ENCODE results near the gene KRT4.

DNA sequence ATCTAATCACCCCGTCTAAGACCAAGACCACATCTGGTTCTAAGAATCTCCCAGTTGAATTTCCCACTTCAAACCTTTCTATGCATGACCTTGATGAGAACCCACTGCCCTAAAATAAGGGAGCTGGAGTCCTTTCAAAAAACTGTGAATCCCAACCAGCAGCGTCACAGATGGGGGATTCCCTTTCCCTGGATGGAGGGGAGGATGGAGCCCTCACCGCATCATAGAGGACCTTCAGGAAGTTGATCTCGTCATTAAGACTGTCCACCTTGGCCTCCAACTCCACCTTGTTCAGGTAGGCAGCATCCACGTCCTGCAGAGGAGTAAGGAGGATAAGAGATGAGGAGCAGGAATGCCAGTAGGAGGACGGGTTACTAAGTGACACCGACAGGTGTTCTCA lies 4.8 kb downstream of the KRT4 start:
- TF ChIP-seq CTCF (IDR thresholded peaks at IDR 0.05 in 8 of 11, conservative IDR thresholded peaks at IDR 0.05 in 3 of 11) (no peak), POLR2A (IDR thresholded peaks at IDR 0.05) (no peak), POLR2AphosphoS5 (IDR thresholded peaks at IDR 0.05) (no peak)
